GM21717 (cell line): ENCODE results near the gene RBKS.
"Not testable (repeated sequence)": the region's sequence is repeated elsewhere in the genome, so short reads cannot be mapped to it uniquely, and the experiment has no call there.

Experiments
- ATAC-seq: cut with Tn5 transposase; IDR thresholded peaks from one replicate; pipeline ENCODE4 v1.9.1; 2021; ENCODE audit warnings: mild to moderate bottlenecking, moderate library complexity; ENCODE audit not compliant: unreplicated experiment

Gene RBKS

DNA sequence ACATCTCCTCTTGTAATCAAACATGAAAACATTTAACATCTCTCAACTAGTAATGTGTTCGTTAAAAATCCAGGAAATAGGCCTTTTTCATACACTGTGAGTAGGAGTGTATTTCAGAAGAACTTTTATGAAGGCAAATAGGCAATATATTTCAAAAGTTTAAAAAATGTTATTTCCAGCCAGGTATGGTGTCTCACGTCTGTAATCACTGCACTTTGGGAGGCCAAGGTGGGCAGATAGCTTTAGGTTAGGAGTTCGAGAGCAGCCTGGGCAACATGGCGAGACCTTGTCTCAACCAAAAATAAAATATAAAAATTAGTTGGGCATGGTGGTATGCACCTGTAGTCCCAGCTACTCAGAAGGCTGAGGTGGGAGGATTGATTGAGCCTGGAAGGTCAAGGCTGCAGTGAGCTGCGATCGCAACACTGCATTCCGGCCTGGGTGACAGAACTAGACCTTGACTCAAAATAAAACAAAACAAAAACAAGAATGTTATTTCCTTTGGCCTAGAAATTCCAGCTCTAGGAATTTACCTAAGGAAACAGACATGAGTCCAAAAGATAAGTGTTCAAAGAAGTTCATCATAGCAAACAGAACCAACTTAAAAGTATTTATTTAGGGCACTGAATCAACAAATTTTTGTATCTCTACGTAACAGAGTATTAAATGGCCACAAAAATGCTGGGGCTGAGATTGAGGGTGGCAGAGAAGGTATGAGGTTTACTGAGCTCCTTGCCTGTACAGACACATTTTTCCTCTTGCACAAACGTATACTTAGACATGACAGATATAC is 14.9 kb downstream of the RBKS start:
- ATAC-seq: no peak

DNA sequence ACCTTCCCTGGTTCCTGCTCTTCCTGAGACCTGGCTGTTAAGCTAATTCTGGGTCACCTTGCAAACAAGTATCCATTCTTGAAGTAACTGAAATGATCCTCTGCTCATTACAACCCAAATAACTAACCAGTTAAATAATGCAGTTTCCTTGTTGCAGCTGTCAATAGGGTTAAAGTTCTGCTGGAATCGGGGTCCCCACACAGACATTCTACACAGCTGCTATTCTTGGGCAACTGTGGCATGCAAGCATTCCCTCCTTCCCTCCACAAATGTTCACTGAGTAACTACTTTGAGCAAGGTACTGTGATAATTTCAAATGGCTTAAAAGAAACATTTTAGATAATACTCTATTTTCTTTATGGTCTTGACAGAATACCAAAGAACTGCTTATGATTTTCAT is 17.1 kb downstream of the RBKS start:
- no peak for ATAC-seq

DNA sequence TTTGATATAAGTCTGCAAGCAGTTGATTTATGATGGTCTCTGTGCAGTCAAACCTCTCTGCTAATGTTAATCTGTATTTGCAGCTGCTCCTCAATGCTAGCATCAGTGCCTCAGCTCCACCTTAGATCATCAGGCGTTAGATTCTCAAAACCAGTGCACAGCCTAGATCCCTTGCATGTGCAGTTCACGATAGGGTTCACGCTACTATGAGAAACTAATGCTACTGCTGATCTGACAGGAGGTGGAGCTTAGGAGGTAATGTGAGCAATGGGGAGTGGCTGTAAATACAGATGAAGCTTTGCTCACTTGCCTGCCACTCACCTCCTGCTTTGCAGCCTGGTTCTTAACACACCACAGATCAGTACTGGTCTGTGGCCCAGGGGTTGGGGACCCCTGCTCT is 18.4 kb downstream of the RBKS start:
- ATAC-seq: no peak

DNA sequence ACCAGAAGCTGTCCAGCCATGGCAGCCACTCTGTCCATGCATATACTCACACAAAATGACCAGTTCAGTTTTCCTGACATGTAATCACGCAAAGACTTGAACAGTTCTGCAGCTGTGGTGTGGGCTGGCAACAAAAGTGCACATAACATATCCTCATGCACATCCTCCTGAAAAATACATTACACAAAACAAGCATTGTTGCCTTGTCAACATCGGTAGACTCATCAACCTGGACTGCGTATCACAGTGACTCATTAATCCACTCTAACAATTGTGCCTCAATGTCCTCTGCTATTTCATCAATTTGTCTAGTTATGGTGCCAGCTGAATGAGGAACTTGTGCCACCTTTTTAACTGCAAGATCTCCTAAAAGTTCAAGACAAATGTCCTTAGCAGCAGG is 19.5 kb downstream of the RBKS start:
- ATAC-seq: no peak

DNA sequence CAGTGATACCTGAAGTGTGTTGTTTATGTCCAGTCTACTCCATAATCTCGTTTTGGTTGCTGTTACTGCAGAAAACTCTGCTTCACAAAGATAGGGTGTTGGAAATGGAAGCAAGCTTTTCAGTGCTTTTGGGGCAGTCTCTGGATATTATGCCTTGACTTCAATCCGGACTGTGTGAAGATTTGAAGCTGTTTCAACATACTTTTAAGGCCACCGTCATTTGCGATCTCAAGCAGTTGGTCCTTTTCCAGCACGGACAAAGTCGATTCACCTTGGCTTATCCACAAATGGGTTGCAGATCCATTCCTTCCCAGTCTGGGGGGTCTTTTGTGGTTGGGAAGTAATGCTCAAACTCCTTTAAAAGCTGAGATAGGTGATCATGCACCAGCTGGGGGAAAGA is 20.4 kb downstream of the RBKS start:
- ATAC-seq: no peak

DNA sequence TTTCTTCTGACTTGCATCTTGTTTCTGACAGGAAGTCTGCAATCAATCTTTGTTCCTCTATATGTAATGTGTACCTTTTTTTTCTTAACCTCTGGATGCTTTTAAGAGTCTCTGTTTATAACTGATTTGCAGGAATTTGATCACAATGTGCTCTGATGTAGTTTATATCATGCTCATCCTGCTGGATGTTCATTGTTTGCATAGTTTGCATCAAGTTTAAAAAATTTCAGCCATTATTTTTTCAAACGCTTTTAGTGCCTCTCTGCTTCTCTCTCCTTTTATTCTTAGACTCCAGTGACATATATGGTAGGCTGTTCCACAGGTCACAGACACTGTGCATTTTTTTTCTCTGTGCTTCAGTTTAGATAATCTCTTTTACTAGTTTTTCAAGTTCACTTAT is 23.9 kb downstream of the RBKS start:
- no peak for ATAC-seq

DNA sequence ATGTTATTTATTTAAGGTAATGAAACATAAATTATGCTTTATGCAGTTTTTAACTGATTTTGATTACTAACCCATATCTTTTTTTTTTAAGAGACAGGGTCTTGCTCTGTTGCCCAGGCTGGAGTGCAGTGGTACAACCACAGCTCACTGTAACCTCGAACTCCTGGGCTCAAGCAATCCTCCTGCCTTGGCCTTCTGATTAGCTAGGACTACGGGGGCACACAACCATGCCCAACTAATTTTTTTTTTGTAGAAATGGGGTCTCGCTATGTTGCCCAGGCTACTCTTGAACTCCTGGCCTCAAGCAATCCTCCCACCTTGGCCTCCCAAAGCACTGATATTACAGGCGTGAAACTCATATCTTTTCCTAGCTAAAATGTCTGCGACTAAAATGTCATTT is 26.2 kb downstream of the RBKS start:
- not testable (repeated sequence) for ATAC-seq

DNA sequence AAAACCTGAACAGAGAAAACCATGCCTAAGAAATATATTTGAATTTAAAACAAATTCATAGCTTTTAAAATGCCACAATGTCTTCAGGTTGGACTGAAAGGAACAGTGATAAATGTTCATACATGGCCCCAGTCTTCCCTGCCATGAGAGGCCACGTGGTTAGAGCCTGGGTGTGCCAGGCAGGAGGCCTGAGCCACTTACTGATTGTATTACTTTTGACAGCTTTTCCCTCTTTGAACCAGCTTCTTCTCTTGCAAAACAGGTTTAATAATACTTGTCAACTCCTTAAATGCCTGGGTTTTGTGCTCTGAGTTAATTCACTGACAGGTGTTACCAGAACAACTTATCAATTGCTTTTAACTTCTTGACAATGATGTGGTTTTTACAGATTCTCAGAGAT is 27.0 kb downstream of the RBKS start:
- no peak for ATAC-seq

DNA sequence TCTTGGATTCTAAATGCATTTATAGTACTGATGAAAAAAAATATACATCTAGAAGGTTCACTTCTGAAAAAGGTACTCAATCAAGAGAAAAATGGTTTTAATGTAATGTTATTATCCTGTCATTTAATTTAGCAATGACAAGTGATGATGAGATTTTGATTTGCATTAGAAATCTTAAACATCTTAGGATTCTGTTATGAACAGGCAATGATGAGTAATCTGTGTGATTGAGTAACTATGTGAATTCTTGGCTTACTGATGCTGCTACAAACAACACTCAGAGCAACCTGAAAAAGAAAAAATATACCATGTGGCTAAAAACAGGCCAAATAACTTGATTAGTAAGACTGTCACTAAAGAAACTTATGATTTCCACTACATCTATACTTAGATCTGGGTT is 30.1 kb downstream of the RBKS start:
- ATAC-seq: no peak

DNA sequence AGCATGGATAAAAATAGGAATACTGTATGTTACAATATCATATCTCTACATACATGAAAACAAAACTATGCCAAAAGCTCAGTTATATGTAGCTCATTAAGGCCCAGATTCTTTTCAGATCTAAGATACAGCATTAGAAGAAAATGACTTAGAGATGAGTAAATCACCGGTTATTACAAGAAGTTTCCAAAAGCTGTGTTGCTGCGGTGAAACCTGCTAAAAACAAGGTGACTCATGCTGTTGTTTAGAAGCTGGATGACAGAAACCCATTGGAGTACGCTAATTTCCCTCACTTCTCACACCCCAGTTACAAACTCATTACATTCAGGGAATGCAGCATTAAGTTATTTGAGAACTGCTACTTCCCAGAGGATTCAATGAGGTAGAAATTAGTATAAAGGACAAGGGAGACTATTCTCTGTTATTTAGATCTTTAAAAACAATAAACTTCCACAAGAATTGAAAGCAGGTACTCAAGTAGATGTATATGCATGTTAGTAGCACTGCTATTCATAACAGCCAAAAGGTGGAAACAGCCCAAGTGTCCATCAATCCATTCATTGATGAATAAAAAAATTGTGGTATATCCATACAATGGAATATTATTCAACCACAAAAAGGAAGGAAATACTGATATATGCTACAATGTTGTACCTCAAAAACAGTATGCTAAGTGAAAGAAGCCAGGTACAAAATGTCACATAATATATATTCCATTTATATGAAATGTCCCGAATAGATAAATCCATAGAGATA is 32.6 kb downstream of the RBKS start:
- no peak for ATAC-seq

DNA sequence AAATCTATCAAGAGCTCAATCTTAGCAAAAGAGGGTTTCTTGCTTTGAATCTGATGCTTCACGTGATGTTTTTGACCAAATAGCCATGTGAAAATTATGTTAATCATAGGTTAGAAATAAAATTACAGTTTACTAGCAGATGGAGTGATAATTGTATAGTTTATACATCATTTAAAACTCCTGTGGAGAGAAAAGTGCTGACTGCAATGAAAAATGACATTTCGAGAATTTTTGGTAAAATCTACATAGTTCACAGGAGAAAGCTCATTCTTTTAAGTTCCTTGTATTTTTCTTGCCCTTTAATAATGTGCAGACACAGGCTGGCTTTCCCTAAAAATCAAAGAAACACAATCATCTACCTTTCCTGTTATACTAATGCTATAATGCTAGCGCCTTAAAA is 33.2 kb downstream of the RBKS start:
- no peak for ATAC-seq

DNA sequence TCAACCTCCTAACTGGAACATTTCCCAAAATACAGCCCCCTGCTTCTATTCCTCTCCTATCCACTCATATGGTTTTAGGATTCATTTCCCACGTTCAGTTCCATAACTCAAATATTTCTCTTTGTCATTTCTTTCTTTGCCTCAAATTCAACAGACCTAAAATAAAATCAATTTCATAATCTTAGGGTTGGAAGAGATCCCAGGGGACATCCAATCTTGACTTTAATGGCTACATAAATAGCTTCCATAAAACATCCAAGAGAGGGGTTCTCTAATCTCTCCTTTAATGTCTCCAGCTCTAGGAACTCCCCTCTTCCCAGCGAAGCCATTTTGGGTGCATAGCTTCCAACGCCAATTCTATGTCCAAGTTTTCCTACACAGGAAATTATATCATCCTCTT is 33.8 kb downstream of the RBKS start:
- no peak for ATAC-seq

DNA sequence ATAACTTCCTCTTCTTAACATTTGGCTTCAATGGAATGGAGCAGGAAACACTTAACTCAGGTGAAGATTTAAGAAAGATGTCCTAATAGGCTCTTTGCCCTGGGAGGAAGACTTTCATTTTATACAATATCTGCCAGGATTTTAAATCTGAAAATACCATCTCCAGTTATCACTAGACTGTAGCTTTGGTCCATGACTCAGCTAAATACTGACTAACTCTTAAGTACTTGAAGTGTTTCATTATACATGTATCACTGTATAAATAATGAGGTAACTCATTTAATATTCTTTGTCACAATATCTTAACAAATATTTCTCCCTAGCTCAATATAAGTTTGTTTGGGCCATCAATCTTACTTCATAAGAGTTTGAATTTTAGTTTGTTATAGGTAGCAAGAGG is 34.7 kb downstream of the RBKS start:
- no peak for ATAC-seq

DNA sequence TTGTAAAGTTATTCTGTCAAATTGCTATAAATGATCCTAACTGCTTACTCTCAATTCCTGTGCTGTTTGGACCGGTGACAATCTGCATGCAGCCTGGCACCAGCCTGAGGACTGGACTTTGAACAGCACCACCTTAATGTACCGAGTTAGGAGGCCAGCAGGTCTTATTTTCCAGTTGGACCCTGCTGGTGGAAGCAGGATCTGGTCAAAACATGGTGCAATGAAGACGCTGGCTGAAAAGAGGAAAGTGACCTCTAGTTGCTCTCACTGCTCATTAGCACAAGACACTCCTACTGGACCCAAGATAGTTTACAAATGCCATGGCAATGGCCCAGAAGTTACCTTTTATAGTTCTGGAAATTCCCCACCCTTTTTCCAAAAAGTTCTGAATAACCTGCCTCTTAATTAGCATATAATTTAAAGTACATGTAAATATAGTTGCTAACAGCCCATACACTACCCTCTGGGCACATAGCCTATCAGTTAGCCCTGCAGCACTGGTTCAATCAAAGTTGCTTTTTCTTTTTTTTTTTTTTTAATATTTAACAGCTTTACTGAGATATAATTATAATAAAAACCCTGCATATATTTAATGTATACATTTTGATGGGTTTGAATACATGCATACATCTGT is 35.8 kb downstream of the RBKS start:
- ATAC-seq: no peak

DNA sequence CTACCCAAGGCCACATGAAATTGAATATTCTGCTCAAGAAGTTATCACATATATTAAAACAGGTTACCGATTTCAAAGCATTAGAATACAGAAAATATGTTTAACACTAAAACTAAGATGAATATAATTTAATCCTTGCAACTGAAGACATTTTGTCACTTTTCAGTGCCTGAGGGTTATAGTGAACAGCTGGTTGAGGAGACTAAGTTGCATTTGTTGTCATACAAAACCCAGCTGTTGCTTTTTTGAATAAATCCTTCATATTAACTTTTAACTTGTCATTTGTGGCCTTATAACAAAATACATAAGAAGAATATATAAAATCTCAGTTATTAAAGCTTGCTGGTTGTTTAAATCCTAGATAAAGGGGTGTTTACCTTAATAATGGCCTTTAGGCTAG is 37.5 kb downstream of the RBKS start:
- ATAC-seq: no peak

DNA sequence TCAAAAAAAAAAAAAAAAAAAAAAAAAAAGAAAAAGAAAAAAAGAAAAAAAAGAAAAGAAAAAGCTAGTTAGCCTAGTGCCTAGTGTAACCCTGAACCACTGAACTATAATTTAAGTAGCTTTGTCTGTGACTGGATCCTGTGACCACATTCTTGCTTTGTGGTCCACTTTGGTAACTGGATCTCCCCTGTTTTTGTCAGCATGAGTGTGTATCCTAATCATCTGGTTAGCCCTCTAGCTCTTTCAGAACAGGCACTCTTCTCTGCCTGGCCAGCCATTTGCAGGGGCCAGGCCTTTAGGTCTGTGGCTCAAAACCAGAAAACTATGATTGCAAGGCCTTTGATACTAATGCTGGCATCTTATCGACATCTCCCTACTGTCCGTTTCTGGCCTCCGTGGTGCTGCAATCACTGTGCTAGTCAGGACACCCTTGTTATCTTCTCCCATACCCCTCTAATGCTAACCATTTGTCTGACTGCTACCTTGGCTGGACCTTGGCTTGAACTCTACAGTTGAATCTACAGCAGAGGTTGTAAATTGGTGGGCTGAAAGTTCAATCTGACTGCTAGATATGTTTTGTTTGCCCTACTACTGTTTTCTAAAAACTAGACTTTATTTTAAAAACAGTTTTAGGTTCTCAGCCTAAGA is 40.5 kb downstream of the RBKS start:
- ATAC-seq: no peak

DNA sequence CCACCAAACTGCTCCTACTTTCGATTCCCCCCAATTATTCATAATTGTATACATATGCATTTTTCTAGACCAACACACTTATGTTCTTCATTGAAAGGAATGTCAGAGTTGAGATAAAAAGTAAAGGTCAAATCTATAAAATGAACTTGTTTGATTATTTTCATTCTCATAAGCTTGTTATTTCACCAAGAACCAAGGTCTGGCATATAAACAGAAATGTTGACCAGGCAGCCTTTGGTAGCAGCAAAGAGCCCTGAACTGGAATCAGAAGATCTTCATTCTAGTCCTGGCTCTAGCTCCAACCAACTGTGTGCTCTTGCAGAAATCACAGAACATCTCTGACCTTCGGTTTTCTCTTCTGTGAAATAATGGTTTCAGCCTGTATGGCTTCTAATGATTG is 42.9 kb downstream of the RBKS start:
- no peak for ATAC-seq

DNA sequence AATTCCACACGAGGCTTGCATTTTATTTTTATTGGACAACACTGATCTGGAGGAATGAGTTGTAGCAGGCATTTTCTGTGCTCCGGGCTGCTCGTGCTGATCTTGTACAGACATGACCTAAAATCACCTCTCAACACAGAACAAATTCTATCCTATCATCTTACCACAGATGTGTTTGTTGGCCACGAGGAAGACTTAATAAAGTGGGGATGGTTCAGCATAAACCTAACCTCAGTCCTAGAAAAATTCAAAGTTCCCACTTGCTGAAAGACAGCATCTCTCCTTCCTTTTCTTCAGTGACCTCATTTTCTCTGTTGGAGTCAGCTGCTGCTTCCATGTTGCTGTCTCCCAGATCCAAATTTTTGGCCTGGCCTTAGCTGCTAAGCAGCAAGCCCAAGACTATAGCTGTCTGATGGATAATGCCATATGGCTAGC is 45.3 kb downstream of the RBKS start:
- ATAC-seq: no peak

DNA sequence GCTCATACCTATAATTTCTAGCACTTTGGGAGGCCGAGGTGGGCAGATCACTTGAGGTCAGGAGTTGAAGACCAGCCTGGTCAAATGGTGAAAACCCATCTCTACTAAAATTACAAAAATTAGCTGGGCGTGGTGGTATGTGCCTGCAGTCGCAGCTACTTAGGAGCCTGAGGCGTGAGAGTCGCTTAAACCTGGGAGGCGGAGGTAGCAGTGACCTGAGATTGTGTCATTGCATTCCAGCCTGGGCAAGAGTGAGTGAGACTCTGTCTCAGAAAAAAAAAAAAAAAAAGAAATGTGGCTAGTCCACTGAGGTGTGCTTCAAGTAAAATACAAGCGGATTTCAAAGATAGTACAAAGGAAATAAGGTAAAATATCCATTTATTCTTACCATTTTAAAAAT is 46.2 kb downstream of the RBKS start:
- ATAC-seq: no peak

DNA sequence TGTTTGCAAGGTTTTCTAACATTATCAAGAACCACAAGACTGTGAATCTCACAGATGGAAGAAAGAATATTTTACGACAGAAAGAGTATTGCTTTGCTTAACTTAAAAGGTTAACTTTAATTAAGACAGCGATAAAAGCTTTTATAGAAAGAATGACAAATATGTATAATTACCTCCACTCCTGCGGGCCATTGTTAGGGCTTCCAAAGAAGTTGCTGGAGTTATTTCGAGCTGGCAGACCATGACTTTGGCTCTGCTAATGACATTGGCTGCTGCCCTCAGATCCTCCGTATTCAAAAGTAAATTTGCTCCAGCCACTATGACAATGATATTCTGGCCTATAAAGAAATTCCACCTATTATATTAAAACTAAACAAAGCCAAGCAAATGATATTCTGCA is 47.3 kb downstream of the RBKS start:
- ATAC-seq: no peak

DNA sequence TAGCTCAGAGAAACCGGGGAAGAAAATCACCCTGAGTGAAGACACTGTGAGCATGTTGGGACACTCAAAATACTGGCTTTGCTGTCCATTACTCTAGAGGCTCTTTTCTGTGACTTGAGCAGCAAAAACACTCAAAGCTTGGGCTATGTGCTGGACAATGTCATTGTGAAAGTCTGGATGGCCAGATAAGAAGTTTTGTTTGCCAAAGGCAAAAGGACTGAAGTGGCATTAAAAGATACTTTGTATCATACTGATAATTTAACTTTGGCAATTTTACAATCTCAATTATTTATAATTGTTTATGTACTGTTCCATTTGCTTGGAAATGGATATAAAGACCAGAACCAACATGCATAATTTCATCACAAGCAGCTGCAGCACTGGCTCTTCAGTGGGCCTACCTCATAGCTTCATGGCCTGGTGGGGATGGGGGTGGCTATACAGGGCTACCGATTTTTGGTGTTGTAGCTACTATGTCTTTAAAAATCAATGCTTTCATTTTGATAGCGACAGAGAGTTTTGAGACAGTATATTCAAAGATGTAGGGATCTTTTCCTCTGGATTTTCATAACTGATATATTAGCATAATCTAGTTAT is 51.1 kb downstream of the RBKS start:
- ATAC-seq: no peak
